ENCODE results near the gene NPTXR. TPM values are rescaled to one million over a fixed set of nuclear protein-coding genes. Genes with fewer than 3 reads are reported as not detected.

The NPTXR gene
- total and polyA plus RNA-seq, 5 donors = 23.8 to 51.1 (median 32.3) TPM

GRCh38 chr22:38831166-38831945 lies 12.5 kb downstream of the NPTXR start:
- 90% methylated on average over 16 of the region's 16 CpGs for WGBS
- no peaks in the 10 kb centered on the region for H3K9me3 ChIP-seq (ENCODE audit: control insufficient read depth, low read length)
- no peak overlapping the region for H3K27ac ChIP-seq (ENCODE audit: low read length)
- intact Hi-C loops (cut with DNase I) = no loop called here
- no peak overlapping the region for H3K4me3 ChIP-seq (ENCODE audit: low read length)
- no peaks in the 10 kb centered on the region for H3K4me1 ChIP-seq (ENCODE audit: control insufficient read depth, insufficient read depth, low read length)
- no peak for ATAC-seq
- H3K27me3 ChIP-seq (ENCODE audit: control insufficient read depth, insufficient read depth) = no peaks in the 10 kb centered on the region
- DNase-seq = no peak

DNA sequence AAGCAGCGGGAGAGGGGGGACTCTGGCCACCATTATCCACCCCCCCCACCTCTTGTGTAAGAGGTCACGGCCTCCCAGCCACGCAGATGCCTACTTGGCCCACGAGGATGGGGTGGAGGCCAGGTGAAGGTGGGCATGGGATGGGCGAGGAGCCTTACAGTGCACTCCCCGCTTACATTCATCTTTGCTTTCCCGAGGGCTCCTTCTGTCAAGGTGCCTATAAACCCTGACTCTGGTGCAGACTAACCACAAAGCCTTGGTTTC lies 13.1 kb downstream of the NPTXR start:
- Histone ChIP-seq H3K27me3 (ENCODE audit: control insufficient read depth, insufficient read depth) (no peaks in the 10 kb centered on the region), H3K9me3 (ENCODE audit: control insufficient read depth, low read length) (no peaks in the 10 kb centered on the region), H3K4me3 (ENCODE audit: low read length) (no peak overlapping the region), H3K4me1 (ENCODE audit: control insufficient read depth, insufficient read depth, low read length) (no peaks in the 10 kb centered on the region), H3K27ac (ENCODE audit: low read length) (no peak overlapping the region)
- 68% methylated on average over 7 of the region's 7 CpGs for WGBS
- DNase-seq (no peak), ATAC-seq (no peak)
- intact Hi-C loops (cut with DNase I) = no loop called here

GRCh38 chr22:38830026-38830844 lies 13.6 kb downstream of the NPTXR start:
- Histone ChIP-seq H3K4me1 (ENCODE audit: control insufficient read depth, insufficient read depth, low read length) (no peaks in the 10 kb centered on the region), H3K4me3 (ENCODE audit: low read length) (no peak overlapping the region), H3K27me3 (ENCODE audit: control insufficient read depth, insufficient read depth) (no peaks in the 10 kb centered on the region), H3K9me3 (ENCODE audit: control insufficient read depth, low read length) (no peaks in the 10 kb centered on the region), H3K27ac (ENCODE audit: low read length) (no peak overlapping the region)
- 86% methylated on average over 17 of the region's 17 CpGs for WGBS
- intact Hi-C loops (cut with DNase I) = no loop called here
- ATAC-seq = no peak
- no peak for DNase-seq

DNA sequence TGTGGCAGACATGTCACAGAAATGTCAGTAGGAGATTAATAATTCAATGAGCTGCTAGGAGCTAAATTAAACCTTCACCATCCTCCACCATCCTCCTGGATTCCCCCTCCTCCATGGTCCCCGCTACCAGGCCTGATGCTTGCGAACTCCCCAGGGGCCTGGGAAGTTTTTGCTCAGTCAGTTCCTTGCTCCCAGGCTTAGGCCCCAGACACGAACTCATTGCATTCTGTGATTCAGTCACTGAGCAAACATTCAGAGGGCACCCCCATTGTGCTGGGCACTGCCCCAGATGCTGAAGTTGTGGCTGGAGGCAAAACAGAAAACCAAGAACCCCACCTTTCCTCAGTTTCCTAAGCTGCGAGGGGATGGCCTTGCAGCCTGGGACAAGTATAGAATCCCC lies 14.3 kb downstream of the NPTXR start:
- H3K27ac ChIP-seq (ENCODE audit: low read length) = no peak overlapping the region
- no peaks in the 10 kb centered on the region for H3K27me3 ChIP-seq (ENCODE audit: control insufficient read depth, insufficient read depth)
- WGBS = 79% methylated on average over 4 of the region's 4 CpGs
- no peak overlapping the region for H3K4me3 ChIP-seq (ENCODE audit: low read length)
- no peaks in the 10 kb centered on the region for H3K4me1 ChIP-seq (ENCODE audit: control insufficient read depth, insufficient read depth, low read length)
- intact Hi-C loops (cut with DNase I) = no loop called here
- ATAC-seq (no peak), DNase-seq (no peak)
- H3K9me3 ChIP-seq (ENCODE audit: control insufficient read depth, low read length) = no peaks in the 10 kb centered on the region

- Histone ChIP-seq H3K9me3 (ENCODE audit: control insufficient read depth, low read length) (no peaks in the 10 kb centered on the region), H3K27ac (ENCODE audit: low read length) (no peak overlapping the region), H3K27me3 (ENCODE audit: control insufficient read depth, insufficient read depth) (no peaks in the 10 kb centered on the region), H3K4me3 (ENCODE audit: low read length) (no peak overlapping the region), H3K4me1 (ENCODE audit: control insufficient read depth, insufficient read depth, low read length) (no peaks in the 10 kb centered on the region)
- intact Hi-C loops (cut with DNase I) = no loop called here
- DNase-seq = no peak
- 78% methylated on average over 10 of the region's 10 CpGs for WGBS
- no peak for ATAC-seq
Measured at GRCh38 chr22:38828616-38829205, 15.1 kb downstream of the NPTXR start.

GRCh38 chr22:38828191-38828590 lies 15.6 kb downstream of the NPTXR start:
- intact Hi-C loops (cut with DNase I) = no loop called here
- no peaks in the 10 kb centered on the region for H3K4me1 ChIP-seq (ENCODE audit: control insufficient read depth, insufficient read depth, low read length)
- no peaks in the 10 kb centered on the region for H3K9me3 ChIP-seq (ENCODE audit: control insufficient read depth, low read length)
- ATAC-seq (no peak), DNase-seq (no peak)
- no peaks in the 10 kb centered on the region for H3K27me3 ChIP-seq (ENCODE audit: control insufficient read depth, insufficient read depth)
- no peak overlapping the region for H3K27ac ChIP-seq (ENCODE audit: low read length)
- 64% methylated on average over 11 of the region's 11 CpGs for WGBS
- H3K4me3 ChIP-seq (ENCODE audit: low read length) = no peak overlapping the region

DNA sequence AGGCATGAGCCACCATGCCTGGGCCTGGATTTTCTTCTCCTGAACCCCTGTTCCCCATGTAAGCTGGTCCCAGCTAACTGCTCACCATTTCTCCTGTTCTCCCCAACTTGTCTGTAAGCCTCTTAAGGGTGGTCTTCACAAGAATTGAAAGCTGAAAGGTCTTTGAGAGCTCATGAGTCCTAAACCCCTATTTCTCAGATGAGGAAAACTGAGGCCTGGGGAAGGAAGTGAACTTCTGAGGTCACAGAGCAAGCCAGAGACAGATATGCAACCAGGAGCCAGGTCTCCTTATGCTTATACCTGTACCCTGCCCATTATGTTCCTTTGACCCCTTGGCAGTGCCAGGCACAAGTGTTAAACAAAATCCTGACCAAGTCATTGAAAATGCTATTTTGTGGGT lies 16.3 kb downstream of the NPTXR start:
- DNase-seq (no peak), ATAC-seq (no peak)
- Histone ChIP-seq H3K4me3 (ENCODE audit: low read length) (no peak overlapping the region), H3K9me3 (ENCODE audit: control insufficient read depth, low read length) (no peaks in the 10 kb centered on the region), H3K4me1 (ENCODE audit: control insufficient read depth, insufficient read depth, low read length) (no peaks in the 10 kb centered on the region), H3K27me3 (ENCODE audit: control insufficient read depth, insufficient read depth) (no peaks in the 10 kb centered on the region), H3K27ac (ENCODE audit: low read length) (no peak overlapping the region)
- intact Hi-C loops (cut with DNase I) = no loop called here

- Histone ChIP-seq H3K27me3 (ENCODE audit: control insufficient read depth, insufficient read depth) (no peaks in the 10 kb centered on the region), H3K27ac (ENCODE audit: low read length) (no peak overlapping the region), H3K4me1 (ENCODE audit: control insufficient read depth, insufficient read depth, low read length) (no peaks in the 10 kb centered on the region), H3K4me3 (ENCODE audit: low read length) (no peak overlapping the region), H3K9me3 (ENCODE audit: control insufficient read depth, low read length) (no peaks in the 10 kb centered on the region)
- intact Hi-C loops (cut with DNase I) = no loop called here
- no peak for ATAC-seq
- no peak for DNase-seq
- 71% methylated on average over 5 of the region's 5 CpGs for WGBS
Measured at GRCh38 chr22:38826801-38827200, 17.0 kb downstream of the NPTXR start.

DNA sequence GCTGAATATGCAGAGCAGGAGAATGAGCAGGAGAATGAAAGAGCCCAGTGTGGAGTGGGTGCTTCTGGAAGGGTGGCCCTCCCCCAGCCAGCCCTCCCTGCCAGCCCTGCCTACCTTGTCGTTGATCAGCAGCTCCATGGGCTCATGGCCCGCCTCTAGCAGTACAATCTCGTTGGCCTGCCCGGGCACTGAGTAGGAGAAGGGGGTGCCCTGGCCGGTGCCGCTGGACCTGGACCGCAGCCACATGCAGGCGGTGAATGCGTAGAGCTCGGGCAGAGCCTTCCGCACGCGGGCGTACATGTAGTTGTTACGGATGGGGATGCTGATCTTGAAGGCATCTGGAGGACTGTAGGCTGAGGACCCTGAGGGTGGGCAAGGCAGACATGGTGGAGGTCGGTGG lies 17.4 kb downstream of the NPTXR start:
- ATAC-seq (no peak), DNase-seq (no peak)
- Histone ChIP-seq H3K27ac (ENCODE audit: low read length) (no peak overlapping the region), H3K4me1 (ENCODE audit: control insufficient read depth, insufficient read depth, low read length) (no peaks in the 10 kb centered on the region), H3K27me3 (ENCODE audit: control insufficient read depth, insufficient read depth) (no peaks in the 10 kb centered on the region), H3K9me3 (ENCODE audit: control insufficient read depth, low read length) (no peaks in the 10 kb centered on the region), H3K4me3 (ENCODE audit: low read length) (no peak overlapping the region)
- intact Hi-C loops (cut with DNase I) = no loop called here
- 86% methylated on average over 16 of the region's 16 CpGs for WGBS

- peak; percentile 63 to 67 for ATAC-seq
- intact Hi-C loops (cut with DNase I) = no loop called here
Measured at GRCh38 chr22:38824585-38824984, 19.2 kb downstream of the NPTXR start.

GRCh38 chr22:38823637-38824036 lies 20.2 kb downstream of the NPTXR start:
- Histone ChIP-seq H3K27ac (ENCODE audit: low read length) (no peak overlapping the region), H3K4me1 (ENCODE audit: control insufficient read depth, insufficient read depth, low read length) (no peaks in the 10 kb centered on the region), H3K27me3 (ENCODE audit: control insufficient read depth, insufficient read depth) (no peaks in the 10 kb centered on the region), H3K9me3 (ENCODE audit: control insufficient read depth, low read length) (no peaks in the 10 kb centered on the region), H3K4me3 (ENCODE audit: low read length) (no peak overlapping the region)
- DNase-seq = no peak
- ATAC-seq = no peak
- intact Hi-C loops (cut with DNase I) = no loop called here
- WGBS = 77% methylated on average over 2 of the region's 2 CpGs

More at GRCh38 chr22:38824585-38824984, 19.2 kb downstream of the NPTXR start:
- Histone ChIP-seq H3K4me1 (ENCODE audit: control insufficient read depth, insufficient read depth, low read length) (no peaks in the 10 kb centered on the region), H3K9me3 (ENCODE audit: control insufficient read depth, low read length) (no peaks in the 10 kb centered on the region), H3K27me3 (ENCODE audit: control insufficient read depth, insufficient read depth) (no peaks in the 10 kb centered on the region), H3K27ac (ENCODE audit: low read length) (no peak overlapping the region), H3K4me3 (ENCODE audit: low read length) (no peak overlapping the region)
- peak; percentile 63 to 85 (median 74) for DNase-seq
- 3% methylated on average over 4 of the region's 4 CpGs for WGBS

Data from right cardiac atrium (tissue), 5 donors.